ENCODE data around the gene ELAC2. TPM values are rescaled to one million over a fixed set of nuclear protein-coding genes. Genes with fewer than 3 reads are reported as not detected.

ELAC2 gene
- total and polyA plus RNA-seq, 2 donors (not counting 1 experiment from before 2014, with no cell fraction given) = 58.1 to 79.4 TPM

DNA sequence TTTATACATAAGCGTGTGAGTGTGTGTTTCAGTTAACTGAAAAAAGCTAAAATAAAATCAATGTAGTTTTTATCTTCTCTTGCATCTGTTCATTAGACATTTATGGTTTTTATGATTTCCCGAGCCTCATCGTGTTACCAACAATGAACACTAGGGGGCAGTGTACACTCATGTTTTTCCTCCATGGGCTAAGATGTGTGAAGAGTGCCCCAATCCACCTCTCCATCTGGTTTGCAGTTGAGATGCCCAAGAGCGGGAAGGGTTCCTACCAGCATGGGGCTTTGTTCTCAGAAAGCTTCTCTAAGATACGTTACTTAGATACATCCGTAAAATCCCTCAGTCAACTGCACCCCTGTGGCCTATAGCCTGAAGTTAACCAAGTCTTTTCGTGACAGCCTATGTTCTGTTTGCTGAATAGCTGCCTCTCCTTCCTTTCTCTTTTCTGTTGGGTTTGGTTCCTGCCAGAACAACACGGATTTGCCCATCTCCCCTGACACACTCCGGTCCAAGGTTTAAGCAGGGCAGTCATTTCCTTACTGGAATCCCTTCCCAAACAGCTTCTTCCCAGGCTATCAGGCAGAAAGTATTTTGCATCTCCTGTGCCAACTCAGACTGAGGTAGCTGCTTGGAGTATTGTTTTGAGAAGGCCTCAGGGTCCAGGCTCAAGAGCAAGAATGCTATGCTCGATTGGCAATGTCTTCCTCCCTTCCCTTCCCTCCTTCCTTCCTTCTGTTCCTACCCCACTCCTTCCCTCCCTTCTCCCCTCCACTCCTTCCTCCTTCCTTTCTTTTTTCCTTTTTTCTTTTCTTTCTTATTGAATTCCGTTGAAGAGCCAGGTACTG, 12.9 kb upstream of the ELAC2 start:
- H3K4me3 Mint-ChIP-seq = no peak overlapping the region
- Histone ChIP-seq H2AFZ (ENCODE audit: insufficient read depth, low read depth, low read length, poor library complexity, severe bottlenecking) (peak overlapping the region; percentile 3), H3K9me3 (ENCODE audit: control extremely low read depth in 1 of 3, control insufficient read depth in 2 of 3, insufficient read depth in 1 of 3, low read length in 2 of 3) (peaks cover 0 to 6% (median 0%) of the 10 kb centered on the region in 3 donors), H3K4me3 (ENCODE audit: control extremely low read depth in 1 of 5, extremely low read depth in 1 of 5, insufficient read depth in 1 of 5, low read depth in 2 of 5, low read length in 4 of 5) (no peak overlapping the region), H3K79me2 (ENCODE audit: control insufficient read depth, insufficient read depth, low read length) (no peaks in the 10 kb centered on the region), H3K36me3 (replicated peaks in 1 of 2; ENCODE audit: control extremely low read depth in 1 of 2, control insufficient read depth in 1 of 2, extremely low read depth in 1 of 2, insufficient read depth in 2 of 2, low read length in 1 of 2) (no peaks in the 10 kb centered on the region), H4K20me1 (ENCODE audit: control insufficient read depth, insufficient read depth, low read length, poor library complexity, severe bottlenecking) (no peaks in the 10 kb centered on the region), H3K4me1 (ENCODE audit: control insufficient read depth in 2 of 2, insufficient read depth in 2 of 2, low read length in 2 of 2) (peaks cover 0 to 5% of the 10 kb centered on the region in 2 donors), H3K27ac (ENCODE audit: low read length in 2 of 2) (no peak overlapping the region), H3K4me2 (replicated peaks; ENCODE audit: low read depth, low read length, poor library complexity, severe bottlenecking) (no peak overlapping the region), H3K27me3 (replicated peaks in 1 of 4; ENCODE audit: control extremely low read depth in 1 of 4, control insufficient read depth in 3 of 4, insufficient read depth in 4 of 4, low read length in 3 of 4) (peaks cover 0 to 3% (median 0%) of the 10 kb centered on the region in 4 experiments), H3K9ac (ENCODE audit: low read length) (no peak overlapping the region)
- peak; percentile 66 for ATAC-seq (ENCODE audit: low read depth)
- H3K4me1 Mint-ChIP-seq = peaks cover 6% of the 10 kb centered on the region
- TF ChIP-seq EZH2 (IDR thresholded peaks at IDR 0.05; ENCODE audit: borderline replicate concordance, insufficient read depth, low read depth, low read length, poor library complexity, severe bottlenecking) = no peak
- peak; percentile 88 for TF ChIP-seq CTCF (IDR thresholded peaks at IDR 0.05)
- no peak overlapping the region for H3K27ac Mint-ChIP-seq
- DNase-seq = peak; percentile 71
- intact Hi-C loops (cut with micrococcal nuclease) = loop anchor here (1.0 to 5.0 kb wide), 2 partner anchors 12 to 1272 kb away; partner anchors contain the start of genes ELAC2 and HS3ST3B1
- no peaks in the 10 kb centered on the region for H3K9me3 Mint-ChIP-seq (ENCODE audit: insufficient read depth)
- ChIA-PET POLR2A (no interaction called here), CTCF (interaction anchor here (0.7 to 8.3 kb wide), 19 partner anchors 10 to 1896 kb away, joined by 3 to 180 read pairs (median 5); partner anchors contain the start of gene ELAC2)
- WGBS (ENCODE audit: insufficient coverage) = 96% methylated on average over 7 of the region's 11 CpGs
- H3K27me3 Mint-ChIP-seq = peaks cover 18% of the 10 kb centered on the region

DNA sequence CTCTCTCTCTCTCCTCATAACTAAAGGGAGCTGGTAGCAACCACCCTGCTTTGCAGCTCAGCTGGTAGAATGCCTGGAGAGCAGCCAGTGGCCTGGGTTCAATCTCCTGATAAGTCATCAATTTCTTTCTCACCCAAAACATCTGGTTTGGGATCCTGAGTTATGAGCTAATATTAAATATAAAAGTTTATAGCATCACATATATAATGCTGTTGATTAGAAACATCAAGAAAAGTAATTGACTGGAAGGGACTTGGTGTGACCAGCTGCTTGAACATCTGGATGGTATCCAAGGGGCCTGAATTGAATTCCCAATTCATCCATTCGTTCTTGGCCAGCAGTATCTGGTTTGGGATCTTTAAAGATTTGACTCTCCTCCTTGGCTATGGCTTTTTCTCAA, 12.2 kb upstream of the ELAC2 start:
- Histone ChIP-seq H3K4me1 (ENCODE audit: control insufficient read depth in 2 of 2, insufficient read depth in 2 of 2, low read length in 2 of 2) (peaks cover 0 to 5% of the 10 kb centered on the region in 2 donors), H3K4me3 (ENCODE audit: control extremely low read depth in 1 of 5, extremely low read depth in 1 of 5, insufficient read depth in 1 of 5, low read depth in 2 of 5, low read length in 4 of 5) (no peak overlapping the region), H3K9ac (ENCODE audit: low read length) (no peak overlapping the region), H3K36me3 (replicated peaks in 1 of 2; ENCODE audit: control extremely low read depth in 1 of 2, control insufficient read depth in 1 of 2, extremely low read depth in 1 of 2, insufficient read depth in 2 of 2, low read length in 1 of 2) (no peaks in the 10 kb centered on the region), H4K20me1 (ENCODE audit: control insufficient read depth, insufficient read depth, low read length, poor library complexity, severe bottlenecking) (no peaks in the 10 kb centered on the region), H3K27me3 (replicated peaks in 1 of 4; ENCODE audit: control extremely low read depth in 1 of 4, control insufficient read depth in 3 of 4, insufficient read depth in 4 of 4, low read length in 3 of 4) (peaks cover 0 to 4% (median 1%) of the 10 kb centered on the region in 4 experiments), H2AFZ (ENCODE audit: insufficient read depth, low read depth, low read length, poor library complexity, severe bottlenecking) (no peak overlapping the region), H3K79me2 (ENCODE audit: control insufficient read depth, insufficient read depth, low read length) (no peaks in the 10 kb centered on the region), H3K4me2 (replicated peaks; ENCODE audit: low read depth, low read length, poor library complexity, severe bottlenecking) (no peak overlapping the region), H3K27ac (ENCODE audit: low read length in 2 of 2) (no peak overlapping the region), H3K9me3 (ENCODE audit: control extremely low read depth in 1 of 3, control insufficient read depth in 2 of 3, insufficient read depth in 1 of 3, low read length in 2 of 3) (peaks cover 0 to 2% (median 0%) of the 10 kb centered on the region in 3 donors)
- TF ChIP-seq CTCF (IDR thresholded peaks at IDR 0.05) (no peak), EZH2 (IDR thresholded peaks at IDR 0.05; ENCODE audit: borderline replicate concordance, insufficient read depth, low read depth, low read length, poor library complexity, severe bottlenecking) (no peak)
- no CpG with 5 or more reads among the region's 1 CpG for WGBS (ENCODE audit: insufficient coverage)
- no peaks in the 10 kb centered on the region for H3K9me3 Mint-ChIP-seq (ENCODE audit: insufficient read depth)
- H3K27me3 Mint-ChIP-seq = peaks cover 14% of the 10 kb centered on the region
- ATAC-seq (ENCODE audit: low read depth) = no peak
- intact Hi-C loops (cut with micrococcal nuclease) = loop anchor here (1.0 to 5.0 kb wide), 2 partner anchors 12 to 1272 kb away; partner anchors contain the start of genes ELAC2 and HS3ST3B1
- H3K4me1 Mint-ChIP-seq = peaks cover 6% of the 10 kb centered on the region
- H3K4me3 Mint-ChIP-seq = no peak overlapping the region
- DNase-seq = no peak
- ChIA-PET POLR2A (no interaction called here), CTCF (interaction anchor here (0.7 to 8.3 kb wide), 15 partner anchors 10 to 1897 kb away, joined by 3 to 180 read pairs (median 5); partner anchors contain the start of gene ELAC2)
- no peak overlapping the region for H3K27ac Mint-ChIP-seq

Data from B cell (primary cell).